ENCODE data around the gene AK5.
A peak's percentile ranks its signal among the peaks of the same experiment; 100 is the strongest.
"Not testable (repeated sequence)": the region's sequence is repeated elsewhere in the genome, so short reads cannot be mapped to it uniquely, and the experiment has no call there.

AK5 gene

DNA sequence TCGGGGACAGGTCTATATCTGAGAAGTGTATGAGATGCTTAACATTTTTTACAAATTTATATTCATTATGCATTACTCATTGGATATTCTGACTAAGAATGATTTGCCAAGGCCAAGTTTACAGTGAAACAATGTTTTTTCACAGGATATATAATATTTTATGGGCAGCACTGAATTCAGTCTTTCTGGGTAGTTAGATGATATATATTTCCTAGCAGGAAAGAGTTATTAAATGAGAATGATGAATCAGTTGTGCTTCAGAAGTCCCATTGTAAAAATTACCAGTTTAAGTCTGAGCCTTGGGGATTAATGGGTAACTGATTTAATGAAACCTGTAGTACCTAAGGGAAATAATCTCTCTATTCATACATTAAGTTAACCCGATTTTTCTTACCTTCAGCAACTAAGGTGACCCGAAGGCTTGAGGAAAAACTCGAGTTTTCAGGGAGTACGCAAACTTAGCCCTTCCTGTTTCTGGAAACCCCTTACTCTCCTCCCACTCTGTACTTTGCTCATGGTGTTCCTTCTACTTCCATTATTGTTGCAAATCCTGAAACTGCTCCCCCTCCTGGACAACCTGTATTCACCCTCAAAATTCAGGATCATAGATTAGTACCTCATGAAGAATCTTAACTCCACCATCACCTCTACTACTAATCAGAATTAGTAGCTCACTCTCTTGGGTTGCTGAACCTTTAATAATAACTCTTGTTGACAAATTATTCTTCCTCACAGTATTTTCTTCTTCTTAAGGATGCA is 135.1 kb downstream of the AK5 start:
- peak; percentile 39 for DNase-seq
- in situ Hi-C loops (cut with MboI; ENCODE audit: low pct_unique_long_range_greater_than_20kb, low sequenced_read_pairs): no loop called here

DNA sequence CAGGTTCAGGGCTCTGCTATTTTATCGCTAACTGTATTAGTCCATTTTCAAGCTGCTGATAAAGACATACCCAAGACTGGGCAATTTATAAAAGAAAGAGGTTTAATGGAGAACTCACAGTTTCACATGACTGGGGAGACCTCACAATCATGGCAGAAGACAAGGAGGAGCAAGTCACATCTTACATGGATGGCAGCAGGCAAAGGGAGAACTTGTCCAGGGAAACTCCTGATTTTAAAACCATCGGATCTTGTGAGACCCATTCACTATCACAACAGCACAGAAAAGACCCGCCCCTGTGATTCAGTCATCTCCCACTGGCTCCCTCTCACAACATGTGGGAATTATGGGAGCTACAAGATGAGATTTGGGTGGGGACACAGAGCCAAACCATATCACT is 136.2 kb downstream of the AK5 start:
- in situ Hi-C loops (cut with MboI; ENCODE audit: low pct_unique_long_range_greater_than_20kb, low sequenced_read_pairs); DNase-seq: not testable (repeated sequence)

DNA sequence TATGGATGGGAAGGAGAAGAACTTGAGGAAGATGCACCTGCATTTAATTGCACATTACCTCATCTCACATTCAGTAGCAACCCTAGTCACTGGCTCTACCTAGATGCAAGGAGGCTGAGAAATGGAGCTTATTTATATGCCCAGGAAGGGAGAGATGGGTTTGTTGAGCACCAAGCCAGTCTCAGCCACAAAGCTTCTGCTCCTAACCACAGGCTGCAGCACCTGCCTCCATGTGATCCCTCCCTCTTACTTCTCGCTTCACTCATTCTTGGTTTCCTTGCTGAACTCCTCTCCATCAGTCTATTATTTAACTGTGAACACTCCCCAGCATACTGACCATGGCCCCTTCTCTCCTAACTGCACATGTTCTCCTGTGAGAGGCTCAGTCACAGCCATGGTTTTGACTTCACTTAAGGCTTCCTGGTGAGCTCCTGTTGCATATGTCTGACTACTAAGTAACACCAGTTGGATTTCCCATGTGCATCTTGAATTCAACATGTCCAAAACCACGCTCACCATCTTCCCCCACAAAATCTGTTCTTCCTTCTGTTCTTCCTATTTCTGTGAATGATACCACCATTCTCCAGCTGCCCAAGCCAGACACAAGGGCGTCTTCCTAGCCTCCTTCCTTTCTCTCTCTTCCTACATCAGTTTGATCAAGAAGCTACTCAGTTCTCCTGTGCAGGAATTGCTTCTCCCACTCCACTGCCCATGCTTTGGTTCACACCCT is 139.8 kb downstream of the AK5 start:
- in situ Hi-C loops (cut with MboI; ENCODE audit: low pct_unique_long_range_greater_than_20kb, low sequenced_read_pairs): no loop called here
- DNase-seq: no peak

DNA sequence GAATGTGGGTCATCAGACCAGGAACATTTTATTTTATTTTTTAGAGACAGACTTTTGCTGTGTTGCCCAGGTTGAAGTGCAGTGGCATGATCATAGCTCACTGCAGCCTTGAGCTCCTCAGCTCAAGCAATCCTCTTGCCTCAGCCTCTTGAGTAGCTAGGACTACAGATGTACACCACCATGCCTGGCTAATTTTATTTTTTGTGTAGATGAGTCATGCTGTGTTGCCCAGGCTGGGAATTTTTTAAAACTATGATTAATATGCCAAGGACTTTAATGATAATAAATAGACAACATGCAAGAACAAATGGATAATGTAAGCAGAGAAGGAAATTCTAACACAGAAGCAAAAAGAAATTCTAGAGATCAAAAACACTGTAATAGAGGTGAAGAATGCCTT is 142.4 kb downstream of the AK5 start:
- in situ Hi-C loops (cut with MboI; ENCODE audit: low pct_unique_long_range_greater_than_20kb, low sequenced_read_pairs): no loop called here
- no peak for DNase-seq

DNA sequence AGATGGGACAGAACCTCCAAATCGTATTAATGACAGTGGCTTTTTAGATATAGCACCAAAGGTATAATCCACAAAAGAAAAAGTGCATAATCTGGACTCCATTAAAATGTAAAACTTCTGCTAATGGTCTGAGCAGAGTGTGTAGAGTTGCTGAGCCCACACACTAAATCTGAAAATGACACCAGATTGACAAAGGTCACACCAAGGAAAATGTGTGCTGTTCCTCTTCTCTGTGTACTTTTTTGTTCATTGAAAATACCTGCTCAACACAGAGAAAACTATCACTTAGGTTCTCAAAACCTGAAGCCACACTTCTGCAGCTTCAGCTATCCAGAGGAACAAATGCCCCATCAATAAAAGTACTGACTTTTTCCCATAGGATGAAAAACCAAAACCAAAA is 146.2 kb downstream of the AK5 start:
- in situ Hi-C loops (cut with MboI; ENCODE audit: low pct_unique_long_range_greater_than_20kb, low sequenced_read_pairs): no loop called here
- DNase-seq: no peak

DNA sequence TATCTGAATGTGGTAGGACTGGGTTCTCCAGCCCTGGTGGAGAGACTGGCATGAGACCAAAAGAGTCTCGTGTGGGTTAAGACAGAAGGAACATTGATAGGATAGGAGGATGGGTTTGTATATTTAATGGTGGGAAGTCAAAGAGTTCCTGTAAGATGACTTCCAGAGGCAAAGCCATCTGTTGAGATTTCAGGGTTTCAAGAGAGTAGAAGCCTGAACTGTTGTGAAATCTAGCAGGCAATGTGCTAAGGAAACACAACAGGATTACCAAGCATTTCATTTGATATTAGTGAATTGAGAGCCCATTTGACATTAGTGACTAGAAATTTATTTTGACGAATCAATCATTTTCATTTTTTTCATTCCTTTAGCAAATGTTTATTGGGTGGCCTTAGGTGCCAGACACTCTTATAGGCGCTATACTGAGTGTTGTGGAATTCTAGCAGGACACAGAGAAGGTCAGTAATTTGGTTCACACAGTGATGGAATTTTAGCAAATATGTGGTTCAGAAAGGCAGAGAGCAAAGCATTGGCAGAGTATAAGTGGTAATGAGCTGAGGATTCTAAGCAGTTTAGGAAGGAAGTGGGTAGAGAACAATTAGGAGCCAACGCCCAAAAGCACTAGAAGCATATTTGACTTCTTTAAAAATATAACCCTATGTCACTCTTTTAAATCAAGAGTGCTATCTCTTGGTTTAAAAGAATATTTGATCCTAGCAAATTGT is 149.3 kb downstream of the AK5 start:
- in situ Hi-C loops (cut with MboI; ENCODE audit: low pct_unique_long_range_greater_than_20kb, low sequenced_read_pairs): no loop called here
- peak; percentile 27 for DNase-seq

DNA sequence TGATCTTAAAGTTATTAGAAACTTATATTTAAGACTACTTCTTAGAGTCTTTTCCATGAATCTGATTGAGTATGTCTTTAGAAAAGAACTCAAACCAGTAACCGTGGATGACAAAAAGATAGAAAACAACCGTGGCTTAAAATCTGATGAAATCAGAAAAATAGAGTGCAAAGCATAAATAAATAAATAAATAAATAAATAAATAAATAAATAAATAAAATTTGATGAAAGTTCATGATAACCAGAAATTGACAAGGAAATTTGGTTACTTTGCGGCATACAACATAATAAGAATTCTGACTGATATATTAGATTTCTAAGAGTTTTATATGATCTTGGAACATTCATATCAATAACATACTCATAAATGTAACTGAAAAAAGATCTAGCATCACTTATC is 152.1 kb downstream of the AK5 start:
- in situ Hi-C loops (cut with MboI; ENCODE audit: low pct_unique_long_range_greater_than_20kb, low sequenced_read_pairs): no loop called here
- no peak for DNase-seq

DNA sequence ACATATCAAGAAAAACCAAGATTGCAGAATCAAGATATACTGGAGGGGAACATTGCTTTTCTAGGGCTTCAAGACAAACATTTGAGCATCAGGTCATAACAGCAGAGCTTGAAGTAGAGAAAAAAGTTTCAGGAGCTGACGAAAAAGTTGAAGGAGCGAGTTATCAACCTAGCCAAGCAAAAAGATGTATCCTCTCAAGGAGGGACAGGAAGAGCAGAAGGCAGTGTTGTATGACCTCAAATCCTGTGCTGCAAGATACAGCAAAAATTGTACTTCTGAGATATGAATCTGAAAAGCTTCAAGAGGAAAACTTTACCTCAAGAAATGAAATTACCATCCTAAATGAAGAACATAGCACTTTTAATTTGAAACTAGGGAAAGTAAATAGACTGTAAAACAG is 153.1 kb downstream of the AK5 start:
- in situ Hi-C loops (cut with MboI; ENCODE audit: low pct_unique_long_range_greater_than_20kb, low sequenced_read_pairs): no loop called here

DNA sequence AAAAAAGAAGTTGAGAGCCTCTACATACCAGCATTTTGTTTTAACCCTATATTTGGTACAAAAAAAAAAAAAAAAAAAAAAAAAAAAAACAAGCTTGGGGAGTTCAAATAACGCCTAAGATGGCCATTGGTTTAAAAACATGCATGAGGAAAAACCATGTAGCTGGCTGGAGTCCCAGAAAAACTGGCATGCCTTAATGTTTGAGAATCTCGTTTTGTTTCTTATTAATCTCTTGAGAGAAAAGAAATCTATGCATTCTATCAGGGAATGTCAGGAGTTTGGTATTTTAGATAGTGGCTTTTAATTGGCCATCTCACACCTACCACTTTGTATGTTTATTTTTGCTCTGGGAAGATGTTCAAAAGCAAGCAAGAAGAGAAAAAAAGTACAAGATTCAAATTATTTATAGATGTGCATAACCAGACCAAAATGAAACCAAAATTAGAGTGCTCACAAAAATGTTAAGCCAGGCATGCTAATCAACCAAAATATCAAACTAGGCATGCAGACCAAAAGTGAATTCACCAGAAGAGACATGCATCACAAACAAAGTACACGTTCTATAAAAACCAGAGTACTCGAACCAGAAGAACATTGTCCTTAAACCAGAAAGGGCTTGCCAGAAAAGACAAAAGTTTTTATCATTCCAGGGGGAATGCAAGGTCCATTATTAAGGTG is 156.6 kb downstream of the AK5 start:
- in situ Hi-C loops (cut with MboI; ENCODE audit: low pct_unique_long_range_greater_than_20kb, low sequenced_read_pairs): no loop called here
- DNase-seq: no peak

More for the DNA sequence above, 153.1 kb downstream of the AK5 start:
- DNase-seq: no peak

DNA sequence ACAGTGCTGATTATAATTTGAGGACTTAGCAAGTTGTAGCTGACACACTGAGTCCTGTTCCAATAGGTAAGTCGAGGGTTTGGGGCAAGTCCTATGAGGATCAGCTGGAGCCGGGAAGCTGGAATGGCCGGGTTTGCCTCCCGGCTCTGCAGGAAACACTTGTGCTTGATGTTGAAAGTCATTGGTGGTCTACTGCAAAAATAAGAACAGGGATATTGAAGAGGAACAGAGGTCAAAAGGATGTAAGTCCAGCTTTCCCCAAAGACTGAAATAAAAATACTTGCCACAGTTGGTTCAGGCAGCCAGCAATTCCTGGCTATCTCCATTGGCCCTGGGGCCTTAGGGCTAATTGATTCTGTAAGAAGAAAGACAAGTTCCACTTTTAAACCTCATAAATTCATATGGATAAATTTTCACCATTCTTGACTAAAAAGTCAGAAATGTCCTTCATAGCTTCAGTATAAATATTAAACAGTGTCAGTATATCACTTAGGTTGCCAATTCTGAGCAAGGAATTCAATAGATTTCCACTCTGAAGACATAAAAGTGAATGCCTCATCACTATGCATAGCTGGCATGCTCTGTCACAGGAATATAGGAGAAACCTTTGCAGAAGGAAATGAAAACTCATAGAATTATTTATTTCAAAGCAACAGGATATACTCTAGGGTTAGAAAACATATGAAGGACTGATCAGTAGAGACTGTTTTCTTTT is 165.2 kb downstream of the AK5 start:
- DNase-seq: no peak
- in situ Hi-C loops (cut with MboI; ENCODE audit: low pct_unique_long_range_greater_than_20kb, low sequenced_read_pairs): no loop called here

DNA sequence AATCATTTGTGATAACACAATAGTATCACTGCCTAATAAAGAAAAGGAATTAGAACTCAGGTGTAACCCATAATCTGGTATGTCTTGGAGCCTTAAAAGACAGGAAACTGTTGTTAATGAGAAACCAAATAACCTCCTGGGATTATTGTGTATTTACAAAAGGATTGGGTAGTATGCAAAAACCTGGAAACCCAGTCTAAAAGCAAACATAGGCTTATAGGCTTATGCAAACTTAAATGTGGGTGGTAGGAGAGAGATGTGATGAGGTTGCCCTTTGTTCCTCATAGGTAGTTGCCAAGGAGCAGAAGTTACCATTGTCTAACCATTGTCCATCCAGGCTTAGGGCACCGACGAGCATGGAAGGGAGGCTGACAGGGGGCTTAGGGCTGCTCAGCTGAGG is 165.8 kb downstream of the AK5 start:
- in situ Hi-C loops (cut with MboI; ENCODE audit: low pct_unique_long_range_greater_than_20kb, low sequenced_read_pairs): no loop called here
- no peak for DNase-seq

DNA sequence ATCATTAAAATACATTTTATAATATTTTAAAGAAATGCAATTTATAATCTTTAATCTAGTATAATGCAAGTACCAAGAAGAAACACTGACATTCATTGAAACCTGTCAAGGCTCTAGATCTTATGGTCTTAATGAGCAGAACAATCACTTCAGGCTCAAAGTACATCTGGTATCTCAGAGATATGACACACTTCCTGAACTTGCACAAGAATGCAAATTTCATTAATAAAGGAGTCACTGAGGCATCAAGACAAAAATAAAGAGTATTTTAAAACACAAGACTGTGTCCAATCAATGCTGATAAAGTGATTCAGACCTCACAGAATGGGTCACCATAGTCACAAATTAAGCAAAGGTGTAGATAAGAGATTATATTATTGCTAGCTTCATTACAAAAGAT is 178.1 kb downstream of the AK5 start:
- no peak for DNase-seq
- in situ Hi-C loops (cut with MboI; ENCODE audit: low pct_unique_long_range_greater_than_20kb, low sequenced_read_pairs): no loop called here

DNA sequence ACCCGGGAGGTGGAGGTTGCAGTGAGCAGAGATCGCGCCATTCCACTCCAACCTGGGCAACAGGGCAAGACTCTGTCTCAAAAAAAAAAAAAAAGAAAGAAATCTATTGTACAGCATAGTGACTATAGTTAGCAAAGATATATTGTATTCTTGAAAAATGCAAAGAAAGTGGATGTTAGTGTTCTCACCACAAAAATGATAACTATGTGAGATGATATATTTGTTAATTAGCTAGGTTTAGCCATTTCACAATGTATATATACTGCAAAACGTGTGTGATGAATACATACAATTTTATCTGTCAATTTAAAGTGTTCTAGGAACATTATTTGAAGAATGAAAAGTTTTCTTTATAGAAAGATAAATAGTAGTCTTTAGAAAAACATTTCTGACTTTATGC is 179.9 kb downstream of the AK5 start:
- in situ Hi-C loops (cut with MboI; ENCODE audit: low pct_unique_long_range_greater_than_20kb, low sequenced_read_pairs): no loop called here
- no peak for DNase-seq

DNA sequence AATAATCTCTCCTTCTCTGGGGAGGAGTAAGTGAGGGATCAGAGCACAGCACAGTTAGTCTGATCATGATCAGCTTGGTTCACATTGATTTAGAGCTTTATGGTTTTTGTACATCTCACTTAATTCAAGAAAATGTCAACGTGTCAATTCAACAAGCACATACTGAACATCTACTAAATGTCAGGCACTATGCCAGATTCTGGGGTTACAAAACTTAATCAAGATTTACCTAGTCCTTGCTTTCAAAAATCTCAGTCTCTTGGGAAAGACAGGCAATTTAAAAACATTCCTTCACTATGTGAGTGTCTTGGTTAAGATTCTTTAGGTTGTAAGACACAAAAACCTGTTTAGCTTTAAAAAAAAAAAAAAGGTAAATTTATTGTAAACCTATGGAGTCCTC is 181.4 kb downstream of the AK5 start:
- in situ Hi-C loops (cut with MboI; ENCODE audit: low pct_unique_long_range_greater_than_20kb, low sequenced_read_pairs): no loop called here
- DNase-seq: no peak

DNA sequence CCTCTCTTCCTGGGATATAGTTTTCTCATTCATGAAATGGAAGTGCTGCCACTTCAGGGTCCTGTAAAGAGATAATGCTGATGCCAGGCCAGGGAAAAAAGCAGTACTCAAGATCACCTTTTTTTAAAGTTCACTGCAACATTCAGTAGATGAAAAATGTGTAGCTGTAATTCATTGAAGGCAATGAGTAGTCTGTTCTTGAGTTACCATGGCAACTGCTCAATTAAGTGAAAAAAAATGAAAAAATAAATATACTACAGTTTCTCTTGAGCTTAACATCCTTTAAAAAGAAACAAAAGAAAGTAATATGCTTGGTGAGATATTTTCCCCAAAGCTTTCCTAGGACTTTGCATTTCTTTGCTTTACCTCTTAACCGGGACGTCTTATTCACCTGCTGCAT is 183.3 kb downstream of the AK5 start:
- no peak for DNase-seq

DNA sequence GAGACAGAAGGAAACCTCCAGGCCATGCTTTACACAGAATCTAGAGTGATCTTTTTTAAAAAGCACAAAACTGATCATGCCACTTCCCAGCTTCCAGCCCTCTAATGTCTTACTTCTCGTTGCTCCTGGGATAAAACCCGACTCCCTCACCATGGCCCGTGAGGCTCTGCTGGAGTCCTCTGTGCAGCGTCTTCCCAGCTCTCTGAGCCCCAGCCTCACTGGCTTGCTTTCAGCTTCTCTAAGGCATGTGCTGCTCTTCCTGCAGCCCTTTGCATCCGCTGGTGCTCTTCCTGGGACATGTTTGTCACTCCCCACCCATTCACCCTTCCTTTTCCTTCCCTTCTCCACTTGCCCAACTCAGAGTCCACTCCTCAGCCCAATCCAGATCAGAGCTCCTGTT is 184.1 kb downstream of the AK5 start:
- in situ Hi-C loops (cut with MboI; ENCODE audit: low pct_unique_long_range_greater_than_20kb, low sequenced_read_pairs): no loop called here
- no peak for DNase-seq

More for the DNA sequence above, 183.3 kb downstream of the AK5 start:
- in situ Hi-C loops (cut with MboI; ENCODE audit: low pct_unique_long_range_greater_than_20kb, low sequenced_read_pairs): no loop called here

DNA sequence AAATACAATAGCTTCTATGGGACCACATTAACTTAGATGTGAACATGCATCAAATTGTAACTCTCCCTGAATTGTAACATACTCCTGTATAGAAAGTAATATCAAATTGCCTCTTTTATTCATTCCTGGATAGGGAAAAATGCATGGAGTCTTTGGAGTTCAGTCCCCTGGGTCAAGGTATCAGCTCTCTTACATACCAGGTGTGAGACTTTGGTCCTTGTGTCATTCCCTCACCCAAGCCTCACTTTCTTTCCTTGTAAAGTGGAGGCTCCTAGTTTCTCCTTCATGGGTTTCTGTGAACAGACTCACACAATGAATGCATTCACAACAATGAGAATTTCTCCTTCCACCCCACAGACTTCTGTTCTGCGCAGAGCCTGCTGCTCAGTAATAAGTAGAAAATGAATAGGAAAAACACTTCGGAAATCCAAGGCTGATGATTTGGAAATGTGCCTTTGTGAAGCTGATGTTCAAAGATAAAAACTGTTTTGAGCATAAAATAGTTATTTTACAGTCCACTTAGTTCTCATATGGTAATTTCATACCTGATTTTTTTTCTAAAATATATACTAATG is 185.3 kb downstream of the AK5 start:
- no peak for DNase-seq
- in situ Hi-C loops (cut with MboI; ENCODE audit: low pct_unique_long_range_greater_than_20kb, low sequenced_read_pairs): no loop called here

DNA sequence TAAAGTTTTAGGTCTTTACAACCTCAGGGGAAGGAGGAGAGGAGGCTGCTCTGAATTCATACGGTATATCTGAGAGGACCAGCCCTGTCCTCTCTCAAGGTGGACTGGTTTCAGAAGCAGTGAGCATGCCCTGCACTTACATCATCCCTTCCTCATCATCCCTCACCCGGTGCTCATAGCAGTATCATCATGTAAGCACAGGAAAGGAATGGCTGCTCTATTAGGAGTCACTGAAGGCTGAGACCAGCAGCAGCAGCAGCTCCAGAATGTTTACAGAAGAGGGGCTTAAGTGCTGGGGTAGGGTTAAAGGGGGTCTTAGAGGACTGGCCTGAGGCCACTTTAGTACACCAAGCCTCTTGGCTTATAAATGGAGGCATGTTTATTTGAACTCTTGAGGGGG is 185.9 kb downstream of the AK5 start:
- in situ Hi-C loops (cut with MboI; ENCODE audit: low pct_unique_long_range_greater_than_20kb, low sequenced_read_pairs): no loop called here
- DNase-seq: no peak

Data from KBM-7 (cell line).